CD4-positive, alpha-beta T cell (primary cell): ENCODE measurements around the gene SNX25. TPM values are rescaled to one million over a fixed set of nuclear protein-coding genes. Genes with fewer than 3 reads are reported as not detected.

Source experiments
- ATAC-seq: fragments of 200-7000 bp; cut with Tn5 transposase; one replicate; pipeline ENCODE4 v1.10.0; 2022; ENCODE audit warnings: mild to moderate bottlenecking; ENCODE audit not compliant: poor library complexity
- CTCF ChIA-PET: fragments of 350-600 bp; sonication (Branson Sonifier 250); formaldehyde crosslinking; loops from one replicate; lab custom pipeline; 2021; ENCODE audit warnings: antibody characterized with exemption, inconsistent platforms; lab: Charles Lee
- POLR2A ChIA-PET: fragments of 350-600 bp; sonication (Branson Sonifier 250); formaldehyde crosslinking; loops from one replicate; lab custom pipeline; 2021; ENCODE audit warnings: antibody characterized with exemption, inconsistent platforms; lab: Charles Lee
- DNase-seq, 14 experiments: peaks; one replicate each; pipeline ENCODE4 v3.0.0-alpha.2; 2013 to 2020; ENCODE audit warnings: mixed read lengths in 2 of 14
- H3K27ac ChIP-seq, 2 donors: one replicate each; pipeline versions ENCODE4 v1.5.1 to v1.7.0; 2013; ENCODE audit warnings: low read length in 2 of 2, low read depth in 1 of 2, mild to moderate bottlenecking in 1 of 2
- H3K27me3 ChIP-seq, 2 experiments: 1 replicate in 1 of 2; 2 replicates in 1 of 2; pipeline versions ENCODE4 v1.6.1 to v1.7.0; 2013; ENCODE audit warnings: low read length in 2 of 2, control low read depth in 1 of 2, mild to moderate bottlenecking in 1 of 2, moderate library complexity in 1 of 2; ENCODE audit not compliant: insufficient read depth in 2 of 2, control insufficient read depth in 1 of 2
- H3K36me3 ChIP-seq: one replicate; pipeline ENCODE4 v1.6.1; 2013; ENCODE audit warnings: low read length, control low read depth; ENCODE audit not compliant: insufficient read depth
- H3K4me1 ChIP-seq: one replicate; pipeline ENCODE4 v1.6.1; 2013; ENCODE audit warnings: low read length, control low read depth; ENCODE audit not compliant: insufficient read depth
- H3K4me3 ChIP-seq: one replicate; pipeline ENCODE4 v1.5.1; 2013; ENCODE audit warnings: mild to moderate bottlenecking, low read length, moderate library complexity
- H3K9me3 ChIP-seq, 2 experiments: 1 replicate in 1 of 2; 2 replicates in 1 of 2; pipeline versions ENCODE4 v1.6.1 to v1.7.0; 2013; ENCODE audit warnings: low read length in 2 of 2, mild to moderate bottlenecking in 2 of 2, control low read depth in 1 of 2, moderate library complexity in 1 of 2; ENCODE audit not compliant: control insufficient read depth in 1 of 2, insufficient read depth in 1 of 2
- H3K27ac Mint-ChIP-seq: one replicate; pipeline ENCODE4 v1.8.0; 2020; ENCODE audit warnings: mixed read lengths
- H3K27me3 Mint-ChIP-seq: one replicate; pipeline ENCODE4 v1.8.0; 2021; ENCODE audit warnings: mixed read lengths
- H3K36me3 Mint-ChIP-seq: one replicate; pipeline ENCODE4 v1.8.0; 2021; ENCODE audit warnings: low read depth, mixed read lengths
- H3K4me1 Mint-ChIP-seq: one replicate; pipeline ENCODE4 v1.8.0; 2021; ENCODE audit warnings: low read depth, mixed read lengths
- H3K4me3 Mint-ChIP-seq: one replicate; pipeline ENCODE4 v1.8.0; 2020; ENCODE audit warnings: mild to moderate bottlenecking, mixed read lengths
- H3K9me3 Mint-ChIP-seq: one replicate; pipeline ENCODE4 v1.8.0; 2020; ENCODE audit warnings: mixed read lengths
- intact Hi-C, 2 experiments: fragments of 100-400 bp; cut with DNase I in 1 of 2; cut with micrococcal nuclease in 1 of 2; formaldehyde crosslinking; loops; one replicate each; pipeline versions ENCODE4 v1.15.1 to v1.9.0; 2023 to 2025; cut with DNase I, micrococcal nuclease
- total RNA-seq, 174 experiments: library from RNA in 2 of 174; stranded (reverse) in 2 of 174; gene quantifications; one replicate each; pipeline ENCODE4 v1.2.3 and lab custom pipeline; 2021 to 2026
- TF ChIP-seq, protein P1 (sequence below): fragments of 200-600 bp; IDR thresholded peaks from one replicate; pipeline ENCODE4 v1.8.0; 2022; ENCODE audit warnings: antibody characterized with exemption, mild to moderate bottlenecking

The SNX25 gene
- total RNA-seq, 2 experiments from 2014 or later = 7.9 to 9.1 TPM

DNA sequence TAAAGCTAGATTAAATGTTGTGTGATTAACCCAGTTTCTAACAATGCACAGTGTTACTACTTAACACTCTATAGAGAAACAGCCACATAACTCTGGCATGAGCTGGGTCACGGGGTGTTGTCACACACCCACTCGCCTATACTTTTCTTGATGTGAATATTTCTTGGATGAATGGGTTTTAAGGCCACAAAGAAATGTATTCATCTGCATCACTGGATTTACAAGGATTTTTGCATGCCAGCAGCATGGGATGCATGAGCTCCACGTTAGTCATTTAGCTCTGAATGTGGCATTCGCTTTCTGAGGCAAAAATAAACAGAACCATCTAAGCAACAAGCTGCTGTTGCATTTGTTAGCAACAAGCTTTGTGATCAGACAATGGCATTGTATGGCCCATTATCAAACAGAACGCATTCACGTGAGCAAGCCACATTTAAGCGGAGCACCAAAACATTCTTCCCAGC lies 96.6 kb downstream of the SNX25 start:
- peaks cover 4% of the 10 kb centered on the region for H3K36me3 ChIP-seq
- TF ChIP-seq, protein P1, sequence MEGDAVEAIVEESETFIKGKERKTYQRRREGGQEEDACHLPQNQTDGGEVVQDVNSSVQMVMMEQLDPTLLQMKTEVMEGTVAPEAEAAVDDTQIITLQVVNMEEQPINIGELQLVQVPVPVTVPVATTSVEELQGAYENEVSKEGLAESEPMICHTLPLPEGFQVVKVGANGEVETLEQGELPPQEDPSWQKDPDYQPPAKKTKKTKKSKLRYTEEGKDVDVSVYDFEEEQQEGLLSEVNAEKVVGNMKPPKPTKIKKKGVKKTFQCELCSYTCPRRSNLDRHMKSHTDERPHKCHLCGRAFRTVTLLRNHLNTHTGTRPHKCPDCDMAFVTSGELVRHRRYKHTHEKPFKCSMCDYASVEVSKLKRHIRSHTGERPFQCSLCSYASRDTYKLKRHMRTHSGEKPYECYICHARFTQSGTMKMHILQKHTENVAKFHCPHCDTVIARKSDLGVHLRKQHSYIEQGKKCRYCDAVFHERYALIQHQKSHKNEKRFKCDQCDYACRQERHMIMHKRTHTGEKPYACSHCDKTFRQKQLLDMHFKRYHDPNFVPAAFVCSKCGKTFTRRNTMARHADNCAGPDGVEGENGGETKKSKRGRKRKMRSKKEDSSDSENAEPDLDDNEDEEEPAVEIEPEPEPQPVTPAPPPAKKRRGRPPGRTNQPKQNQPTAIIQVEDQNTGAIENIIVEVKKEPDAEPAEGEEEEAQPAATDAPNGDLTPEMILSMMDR = no peak

DNA sequence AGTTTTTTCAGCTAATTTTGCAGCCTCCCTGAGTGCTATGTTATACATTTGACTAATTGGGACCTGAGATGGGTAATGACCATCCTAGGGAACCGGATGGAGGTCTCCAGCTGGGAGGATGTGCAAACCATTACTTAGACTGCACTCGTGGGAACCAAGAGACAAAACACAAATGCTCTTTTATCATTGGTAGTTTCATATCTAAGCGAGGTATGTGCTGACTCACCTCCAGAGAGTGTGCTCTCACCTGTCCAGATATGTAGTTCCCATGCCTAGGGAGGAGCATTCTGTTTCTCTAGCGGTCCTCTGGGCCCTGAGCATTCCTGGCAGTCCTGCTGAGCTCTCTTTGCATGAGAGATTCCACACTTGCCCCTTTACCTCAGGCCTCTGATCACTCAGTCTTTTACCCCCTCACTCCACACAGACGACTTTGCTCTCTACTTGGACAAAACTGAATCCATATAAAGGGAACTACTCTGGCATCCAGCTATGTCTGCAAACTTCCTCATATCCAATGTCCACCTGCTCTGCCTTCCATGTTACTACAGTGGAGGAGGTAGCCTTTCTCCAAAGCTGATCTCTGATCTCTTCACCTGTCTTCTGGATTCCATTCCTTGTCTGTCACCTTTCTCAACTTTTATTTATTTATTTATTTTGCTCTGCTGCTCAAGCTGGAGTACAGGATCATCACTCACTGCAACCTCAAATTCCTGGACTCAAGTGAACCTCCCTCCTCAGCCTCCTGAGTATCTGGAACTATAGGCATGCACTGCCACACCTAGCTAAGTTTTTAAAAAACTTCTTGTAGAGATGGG lies 97.9 kb downstream of the SNX25 start:
- no peak overlapping the region for H3K27ac ChIP-seq
- H3K27me3 ChIP-seq = no peaks in the 10 kb centered on the region
- Mint-ChIP-seq H3K27ac (no peak overlapping the region), H3K4me3 (no peak overlapping the region), H3K4me1 (peaks cover 3% of the 10 kb centered on the region), H3K27me3 (no peaks in the 10 kb centered on the region), H3K9me3 (no peaks in the 10 kb centered on the region), H3K36me3 (peaks cover 44% of the 10 kb centered on the region)
- TF ChIP-seq, protein P1 = no peak
- ATAC-seq (no peak), DNase-seq (no peak)
- ChIA-PET POLR2A (no interaction called here), CTCF (interaction anchor here (1.2 to 1.3 kb wide), 2 partner anchors 20 to 173 kb away, joined by 3 read pairs; no protein-coding TSS in a partner anchor)
- H3K9me3 ChIP-seq = no peaks in the 10 kb centered on the region
- H3K4me3 ChIP-seq = no peak overlapping the region
- intact Hi-C loops = loop anchor here in 1 of 2 experiments (5.0 kb wide), 1 partner anchor 265 kb away; no protein-coding TSS in a partner anchor
- no peaks in the 10 kb centered on the region for H3K4me1 ChIP-seq
- H3K36me3 ChIP-seq = peaks cover 12% of the 10 kb centered on the region

More for the DNA sequence above, 96.6 kb downstream of the SNX25 start:
- Mint-ChIP-seq H3K4me1 (peaks cover 3% of the 10 kb centered on the region), H3K27me3 (no peaks in the 10 kb centered on the region), H3K36me3 (peaks cover 31% of the 10 kb centered on the region), H3K27ac (no peak overlapping the region), H3K9me3 (no peaks in the 10 kb centered on the region), H3K4me3 (no peak overlapping the region)
- Histone ChIP-seq H3K9me3 (no peaks in the 10 kb centered on the region), H3K4me1 (no peaks in the 10 kb centered on the region), H3K4me3 (no peak overlapping the region), H3K27me3 (no peaks in the 10 kb centered on the region), H3K27ac (no peak overlapping the region)
- ChIA-PET POLR2A (no interaction called here), CTCF (interaction anchor here (0.9 to 1.3 kb wide), 2 partner anchors 10 to 172 kb away, joined by 3 read pairs; no protein-coding TSS in a partner anchor)
- intact Hi-C loops = loop anchor here in 1 of 2 experiments (5.0 kb wide), 1 partner anchor 264 kb away; no protein-coding TSS in a partner anchor
- DNase-seq = no peak
- no peak for ATAC-seq

DNA sequence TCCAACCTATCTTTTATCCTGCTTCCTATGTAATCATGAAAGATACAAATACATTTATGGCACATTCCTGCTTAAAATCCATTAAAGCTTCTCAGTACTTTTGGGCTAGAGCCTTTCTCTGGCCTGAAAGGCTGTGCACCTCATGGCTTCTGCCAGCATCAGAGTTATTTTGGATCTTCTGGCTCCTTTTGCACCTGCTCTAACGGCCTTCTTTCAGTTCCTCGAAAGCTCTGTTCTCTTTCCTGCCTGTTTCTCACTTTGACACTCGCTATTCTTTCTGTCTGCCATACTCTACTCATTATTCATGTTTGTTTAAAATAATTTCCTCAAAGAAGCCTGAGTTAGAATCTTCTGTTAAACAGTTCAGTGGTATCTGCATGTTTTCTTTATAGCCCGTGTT lies 100.4 kb downstream of the SNX25 start:
- Mint-ChIP-seq H3K4me1 (peaks cover 2% of the 10 kb centered on the region), H3K27me3 (no peaks in the 10 kb centered on the region), H3K27ac (no peak overlapping the region), H3K4me3 (no peak overlapping the region), H3K36me3 (peaks cover 56% of the 10 kb centered on the region), H3K9me3 (no peaks in the 10 kb centered on the region)
- Histone ChIP-seq H3K9me3 (no peaks in the 10 kb centered on the region), H3K36me3 (peaks cover 18% of the 10 kb centered on the region), H3K27me3 (no peaks in the 10 kb centered on the region), H3K4me3 (no peak overlapping the region), H3K27ac (no peak overlapping the region), H3K4me1 (no peaks in the 10 kb centered on the region)
- ChIA-PET CTCF (interaction anchor here (1.1 kb wide), 1 partner anchor 13 kb away, joined by 3 read pairs; no protein-coding TSS in a partner anchor), POLR2A (no interaction called here)
- intact Hi-C loops = loop anchor here in 1 of 2 experiments (5.0 kb wide), 1 partner anchor 267 kb away; no protein-coding TSS in a partner anchor
- TF ChIP-seq, protein P1 = no peak
- DNase-seq (no peak), ATAC-seq (no peak)
